ENCODE data around the gene KCTD19. TPM values are rescaled to one million over a fixed set of nuclear protein-coding genes. Genes with fewer than 3 reads are reported as not detected.

Gene KCTD19
- total RNA-seq, 4 donors from 2014 or later: under 0.01 TPM; not detected in 3

- TF ChIP-seq CTCF (IDR thresholded peaks at IDR 0.05; ENCODE audit: low read depth): no peak
These were observed 10.1 kb upstream of the KCTD19 start for GRCh38 chr16:67336648-67337047.

DNA sequence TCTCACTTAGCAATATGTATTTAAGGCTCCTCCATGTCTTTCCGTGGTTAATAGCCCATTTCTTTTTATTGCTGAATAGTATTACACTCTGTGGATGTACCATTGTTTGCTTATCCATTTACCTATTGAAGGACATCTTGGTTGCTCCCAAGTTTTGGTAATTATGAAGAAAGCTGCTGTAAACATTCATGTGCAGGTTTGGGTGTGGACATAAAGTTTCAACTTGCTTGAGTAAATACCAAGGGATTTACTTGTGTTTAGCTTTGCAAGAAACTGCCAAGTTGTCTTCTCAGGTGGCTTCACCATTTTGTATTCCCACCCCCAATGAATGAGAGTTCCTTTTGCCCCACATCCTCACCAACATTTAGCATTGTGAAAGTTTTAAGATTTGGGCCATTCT is 9.6 kb upstream of the KCTD19 start:
- no peak for TF ChIP-seq CTCF (IDR thresholded peaks at IDR 0.05; ENCODE audit: low read depth)

DNA sequence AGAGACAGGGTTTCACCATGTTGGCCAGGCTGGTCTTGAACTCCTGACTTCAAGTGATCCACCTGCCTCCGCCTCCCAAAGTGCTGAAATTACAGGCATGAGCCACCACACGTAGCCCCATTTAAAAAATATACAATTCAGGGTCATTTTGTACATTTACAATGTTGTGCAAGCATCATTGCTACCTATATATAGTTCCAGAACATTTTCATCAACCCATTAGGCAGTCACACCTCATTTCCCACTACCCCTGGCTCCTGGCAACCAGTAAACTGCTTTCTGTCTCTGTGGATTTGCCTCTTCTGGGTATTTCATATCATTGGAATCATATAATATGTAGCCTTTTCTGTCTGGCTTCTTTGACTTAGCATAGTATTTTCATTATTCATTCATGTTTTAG is 6.8 kb upstream of the KCTD19 start:
- no peak for TF ChIP-seq CTCF (IDR thresholded peaks at IDR 0.05; ENCODE audit: low read depth)

GRCh38 chr16:67329901-67330300 is 3.4 kb upstream of the KCTD19 start:
- TF ChIP-seq CTCF (IDR thresholded peaks at IDR 0.05; ENCODE audit: low read depth): no peak

GRCh38 chr16:67327743-67328142 is 1.2 kb upstream of the KCTD19 start:
- no peak for TF ChIP-seq CTCF (IDR thresholded peaks at IDR 0.05; ENCODE audit: low read depth)

DNA sequence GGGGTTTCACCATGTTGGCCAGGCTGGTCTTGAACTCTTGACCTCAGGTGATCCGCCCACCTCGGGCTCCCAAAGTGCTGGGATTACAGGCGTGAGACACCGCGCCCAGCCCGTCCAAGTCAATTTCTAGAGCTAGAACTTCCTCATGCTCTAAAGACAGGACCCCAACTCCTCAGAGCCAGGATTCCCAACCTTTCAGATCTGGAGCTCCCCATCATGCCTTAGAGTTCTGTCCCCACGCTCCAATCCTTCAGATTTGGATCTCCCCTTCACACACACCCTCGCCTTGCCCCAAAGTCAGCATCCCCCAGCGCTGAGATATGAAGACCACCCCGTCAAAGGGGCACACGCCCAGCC is 448 bp downstream of the KCTD19 start:
- TF ChIP-seq CTCF (IDR thresholded peaks at IDR 0.05; ENCODE audit: low read depth): no peak

DNA sequence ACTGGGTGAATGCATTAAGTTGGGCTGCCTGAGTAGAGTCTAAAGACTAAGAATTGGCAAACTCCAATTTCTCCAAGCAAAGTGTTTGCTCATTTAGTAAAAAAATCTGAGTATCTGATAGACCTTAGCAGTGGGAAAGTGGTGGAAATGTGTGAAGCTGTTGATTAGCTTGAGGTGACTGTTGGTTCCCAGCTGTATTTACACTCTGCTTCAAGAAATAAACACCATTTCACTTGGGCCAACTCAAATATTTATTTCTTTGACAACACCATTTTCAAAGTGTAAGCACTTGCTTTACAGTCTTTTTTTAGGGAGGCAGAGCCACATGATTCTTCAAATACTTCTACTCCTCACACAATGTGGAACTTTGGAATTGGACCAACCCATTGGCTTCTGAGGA is 8.7 kb downstream of the KCTD19 start:
- TF ChIP-seq CTCF (IDR thresholded peaks at IDR 0.05; ENCODE audit: low read depth): no peak

DNA sequence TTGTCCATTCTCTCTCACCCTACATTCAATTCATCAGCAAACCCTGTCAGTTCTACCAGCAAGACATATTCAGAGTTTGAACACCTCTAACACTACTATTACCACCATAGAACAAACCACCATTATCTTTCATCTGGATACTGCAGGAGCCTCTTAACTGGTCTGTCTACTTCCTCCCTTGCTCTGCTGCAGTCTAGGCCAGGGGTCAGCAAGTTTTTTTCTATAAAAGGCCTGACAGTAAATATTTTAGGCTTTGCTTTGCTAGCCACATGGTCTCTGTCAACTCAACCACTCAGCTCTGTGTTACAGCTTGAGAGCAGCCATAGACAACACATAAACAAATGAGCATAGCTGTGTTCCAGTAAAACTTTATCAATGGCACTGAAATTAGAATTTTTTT is 13.8 kb downstream of the KCTD19 start:
- TF ChIP-seq CTCF (IDR thresholded peaks at IDR 0.05; ENCODE audit: low read depth): no peak
